ENCODE measurements around the gene JADE3.

Gene JADE3

DNA sequence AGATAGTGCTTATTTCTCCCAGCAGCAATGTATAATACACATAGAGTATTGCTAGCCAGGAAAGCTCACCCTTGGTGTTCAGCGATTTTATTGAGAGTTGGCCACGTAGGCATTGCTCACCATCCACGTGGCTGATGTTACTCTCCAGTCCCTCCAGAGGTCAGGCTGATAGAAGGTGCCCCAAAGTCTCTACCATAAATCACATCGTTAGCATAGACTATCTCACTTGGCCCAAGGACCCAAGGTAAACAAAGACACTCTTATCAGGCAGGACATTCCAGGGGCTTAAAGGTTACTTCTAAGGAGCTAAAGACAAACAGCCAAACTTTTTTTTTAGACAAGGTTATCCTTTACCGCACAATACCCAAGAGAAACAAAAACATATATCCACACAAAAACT lies 135.8 kb downstream of the JADE3 start:
- DNase-seq = no peak

GRCh38 chrX:47059142-47059874 lies 147.1 kb downstream of the JADE3 start:
- no peak for DNase-seq

- DNase-seq = no peak
Measured at GRCh38 chrX:47060708-47061107, 148.5 kb downstream of the JADE3 start.

GRCh38 chrX:47061238-47061919 lies 149.2 kb downstream of the JADE3 start:
- no peak for DNase-seq

- DNase-seq = no peak
Measured at GRCh38 chrX:47063179-47063578, 151.0 kb downstream of the JADE3 start.

- no peak for DNase-seq
Measured at GRCh38 chrX:47068214-47068613, 156.0 kb downstream of the JADE3 start.

GRCh38 chrX:47068720-47069119 lies 156.5 kb downstream of the JADE3 start:
- DNase-seq = no peak

GRCh38 chrX:47078129-47079043 lies 166.2 kb downstream of the JADE3 start, which contains the start of gene RGN:
Gene RGN, plus strand, starts transcription at chrX:47078443. Its CDS starts 2,702 bp downstream, at chrX:47081145.
- no peak for DNase-seq

GRCh38 chrX:47080215-47080914 lies 168.1 kb downstream of the JADE3 start:
- no peak for DNase-seq

DNA sequence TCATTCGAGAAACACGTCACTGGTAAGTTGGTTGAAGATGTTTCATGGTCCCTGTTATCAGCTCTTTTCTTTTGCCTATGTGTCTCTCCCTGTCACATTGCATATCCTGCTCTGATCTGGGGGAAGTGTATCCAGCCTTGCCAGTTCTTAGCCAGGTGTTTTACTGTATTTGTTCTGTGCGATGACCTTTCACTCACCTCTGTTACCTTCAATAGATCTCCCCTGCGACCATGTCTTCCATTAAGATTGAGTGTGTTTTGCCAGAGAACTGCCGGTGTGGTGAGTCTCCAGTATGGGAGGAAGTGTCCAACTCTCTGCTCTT lies 168.7 kb downstream of the JADE3 start:
- no peak for DNase-seq

DNA sequence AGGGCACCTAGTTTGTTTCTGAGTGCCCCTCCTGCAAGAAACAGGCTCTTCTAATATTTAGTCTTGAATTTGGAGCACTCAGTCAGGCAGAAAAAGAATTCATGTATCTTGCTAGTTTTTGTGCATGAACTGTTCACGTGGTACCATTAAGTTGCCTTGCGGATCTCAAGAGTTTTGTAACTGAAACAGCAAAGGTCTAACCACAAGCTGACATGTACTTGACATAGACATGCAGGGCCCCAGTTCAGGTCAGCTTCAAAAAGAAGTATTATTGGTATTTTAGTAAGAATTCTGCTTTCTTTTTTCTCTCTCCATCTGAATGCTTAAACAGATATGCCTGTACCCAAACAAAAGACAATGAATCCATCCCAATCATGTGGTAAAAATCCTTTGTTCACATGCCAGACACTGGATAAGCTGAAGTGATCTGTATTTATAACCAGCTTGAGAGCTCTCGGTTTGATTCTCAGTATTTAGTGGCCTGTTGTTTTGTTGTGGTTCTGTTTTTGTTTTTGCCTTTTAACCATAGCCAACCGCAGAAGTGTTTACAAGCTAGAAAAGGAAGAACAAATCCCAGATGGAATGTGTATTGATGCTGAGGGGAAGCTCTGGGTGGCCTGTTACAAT lies 179.0 kb downstream of the JADE3 start:
- DNase-seq = no peak

- peak; percentile 16 for DNase-seq
Measured at GRCh38 chrX:47093248-47093647, 181.0 kb downstream of the JADE3 start.

DNA sequence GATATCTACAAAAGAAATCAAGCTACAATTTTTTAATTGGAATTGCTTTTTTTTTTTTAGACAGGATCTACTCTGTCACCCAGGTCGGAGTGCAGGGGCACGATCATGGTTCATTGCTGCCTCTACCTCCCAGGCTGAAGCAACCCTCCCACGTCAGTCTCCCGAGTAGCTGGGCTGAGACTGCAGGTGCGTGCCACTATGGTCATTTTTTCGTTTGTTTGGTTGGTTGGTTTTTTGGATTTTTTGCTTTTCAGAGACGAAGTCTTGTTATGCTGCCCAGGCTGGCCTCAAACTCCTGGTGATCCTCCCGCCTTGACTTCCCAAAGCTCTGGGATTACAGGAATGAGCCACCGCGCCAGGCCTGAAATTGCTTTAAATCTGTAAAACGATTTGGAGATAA lies 181.6 kb downstream of the JADE3 start:
- DNase-seq = no peak

GRCh38 chrX:47097018-47097417 lies 184.8 kb downstream of the JADE3 start:
- no peak for DNase-seq

GRCh38 chrX:47098338-47099094 lies 186.3 kb downstream of the JADE3 start:
- DNase-seq = no peak

DNA sequence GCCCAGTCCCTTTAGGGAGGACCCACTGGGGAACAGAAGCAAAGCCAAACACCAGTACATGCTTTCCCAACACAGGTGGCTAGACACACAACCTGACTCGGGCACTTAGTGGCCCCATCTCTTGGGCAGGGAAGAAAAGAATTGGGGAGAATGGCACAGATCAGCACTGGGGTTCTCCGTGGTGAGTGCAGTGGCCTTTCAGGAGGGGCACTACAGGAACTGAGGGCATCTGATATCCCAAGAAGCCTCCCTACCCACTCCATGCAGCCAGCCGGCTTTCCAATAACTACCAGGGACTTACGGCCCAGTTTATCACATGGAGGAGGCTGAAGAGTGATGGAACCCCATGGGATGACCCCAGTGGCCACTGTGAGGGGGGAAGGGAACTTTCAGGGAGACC lies 189.0 kb downstream of the JADE3 start:
- no peak for DNase-seq
